HL-60 (cell line): ENCODE results near the gene SLC35F3.

Experiments used
- GABPA ChIP-seq: IDR thresholded peaks from 2 replicates; pipeline ENCODE4 v1.6.1; 2012; ENCODE audit warnings: low read depth
- POLR2AphosphoS5 ChIP-seq: IDR thresholded peaks from 2 replicates; pipeline ENCODE4 v1.6.1; 2012; ENCODE audit warnings: low read depth
- TF ChIP-seq, protein P1 (sequence below): IDR thresholded peaks from one replicate; pipeline ENCODE4 v1.5.1; 2011; ENCODE audit warnings: low read length, control low read depth, inconsistent platforms; ENCODE audit not compliant: insufficient read depth

DNA sequence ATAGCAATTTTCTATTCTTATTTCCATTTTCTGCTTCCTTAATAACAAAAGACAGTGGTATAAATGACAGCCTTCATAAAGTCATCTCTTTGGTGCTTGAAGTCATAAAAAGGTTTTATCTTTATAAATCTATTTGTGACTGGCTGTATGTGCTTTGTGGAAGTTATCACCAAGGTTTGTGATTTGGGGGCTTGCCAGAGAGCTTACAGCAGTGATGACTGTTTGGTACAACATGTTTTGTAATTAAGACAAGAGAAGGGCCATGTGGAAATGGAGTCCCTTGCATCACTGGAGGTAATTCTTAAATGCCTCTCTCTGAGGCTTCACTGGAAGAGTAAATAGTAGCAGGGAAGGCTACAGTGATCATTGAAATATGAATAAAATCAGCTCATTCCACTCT is 2.7 kb downstream of the SLC35F3 start:
- TF ChIP-seq POLR2AphosphoS5: no peak
- TF ChIP-seq, protein P1, sequence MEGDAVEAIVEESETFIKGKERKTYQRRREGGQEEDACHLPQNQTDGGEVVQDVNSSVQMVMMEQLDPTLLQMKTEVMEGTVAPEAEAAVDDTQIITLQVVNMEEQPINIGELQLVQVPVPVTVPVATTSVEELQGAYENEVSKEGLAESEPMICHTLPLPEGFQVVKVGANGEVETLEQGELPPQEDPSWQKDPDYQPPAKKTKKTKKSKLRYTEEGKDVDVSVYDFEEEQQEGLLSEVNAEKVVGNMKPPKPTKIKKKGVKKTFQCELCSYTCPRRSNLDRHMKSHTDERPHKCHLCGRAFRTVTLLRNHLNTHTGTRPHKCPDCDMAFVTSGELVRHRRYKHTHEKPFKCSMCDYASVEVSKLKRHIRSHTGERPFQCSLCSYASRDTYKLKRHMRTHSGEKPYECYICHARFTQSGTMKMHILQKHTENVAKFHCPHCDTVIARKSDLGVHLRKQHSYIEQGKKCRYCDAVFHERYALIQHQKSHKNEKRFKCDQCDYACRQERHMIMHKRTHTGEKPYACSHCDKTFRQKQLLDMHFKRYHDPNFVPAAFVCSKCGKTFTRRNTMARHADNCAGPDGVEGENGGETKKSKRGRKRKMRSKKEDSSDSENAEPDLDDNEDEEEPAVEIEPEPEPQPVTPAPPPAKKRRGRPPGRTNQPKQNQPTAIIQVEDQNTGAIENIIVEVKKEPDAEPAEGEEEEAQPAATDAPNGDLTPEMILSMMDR: no peak
- no peak for TF ChIP-seq GABPA
